ENCODE measurements around the gene TEX28.
"Not testable (repeated sequence)": the region's sequence is repeated elsewhere in the genome, so short reads cannot be mapped to it uniquely, and the experiment has no call there.

Gene TEX28

DNA sequence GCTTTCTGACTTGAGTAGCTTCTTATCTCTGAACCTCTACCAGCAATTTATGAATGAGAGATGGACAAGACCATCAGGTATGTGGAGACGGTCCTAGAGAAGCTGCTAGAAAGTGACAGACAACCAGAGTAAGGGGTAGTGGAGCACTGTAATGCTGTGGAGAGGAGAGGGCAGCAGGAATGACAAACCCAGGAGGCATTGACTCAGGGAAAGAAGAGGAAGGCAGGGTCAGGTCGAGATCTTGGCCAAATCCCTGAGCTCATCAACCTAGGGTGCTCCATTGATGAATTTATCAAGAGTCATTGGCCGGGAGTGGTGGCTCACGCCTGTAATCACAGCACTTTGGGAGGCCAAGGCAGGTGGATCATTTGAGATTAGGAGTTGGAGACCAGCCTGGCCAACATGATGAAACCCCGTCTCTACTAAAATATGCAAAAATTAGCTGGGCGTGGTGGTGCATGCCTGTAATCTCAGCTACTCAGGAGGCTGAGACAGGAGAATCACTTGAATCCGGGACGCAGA, 54.9 kb downstream of the TEX28 start:
- not testable (repeated sequence) for DNase-seq

GRCh38 chrX:154238939-154239559, 55.9 kb downstream of the TEX28 start:
- DNase-seq = not testable (repeated sequence)

DNA sequence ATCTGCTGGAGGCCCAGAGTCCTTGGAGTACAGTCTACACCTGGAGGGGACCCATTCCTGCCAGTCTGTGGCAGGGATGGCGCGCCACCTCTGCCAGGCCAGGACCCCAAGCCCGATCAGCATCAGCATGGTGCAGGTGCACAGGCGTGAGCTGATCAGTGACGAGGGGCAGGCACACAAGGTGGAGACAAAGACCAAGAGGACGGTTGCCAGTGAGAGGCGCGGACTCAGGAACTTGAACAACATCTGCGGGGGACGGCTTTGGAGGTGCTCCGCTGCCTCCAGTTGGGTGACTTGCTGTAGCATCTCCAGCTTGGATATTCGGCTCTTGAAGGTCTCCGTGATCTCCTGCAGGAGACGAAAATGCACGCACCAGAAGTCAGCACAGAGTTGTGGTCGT, 61.3 kb downstream of the TEX28 start:
- not testable (repeated sequence) for DNase-seq

- not testable (repeated sequence) for DNase-seq
These were observed 63.5 kb downstream of the TEX28 start for GRCh38 chrX:154231443-154231842.

GRCh38 chrX:154226706-154227105, 68.2 kb downstream of the TEX28 start:
- DNase-seq = not testable (repeated sequence)

GRCh38 chrX:154225292-154225691, 69.6 kb downstream of the TEX28 start:
- DNase-seq = not testable (repeated sequence)

Data from NCI-H446 (cell line).